Measurements from ENCODE around the gene YTHDF2. TPM values are rescaled to one million over a fixed set of nuclear protein-coding genes. Genes with fewer than 3 reads are reported as not detected.

The YTHDF2 gene
- total RNA-seq, 4 donors from 2014 or later = 39.3 to 53.3 (median 41.6) TPM

GRCh38 chr1:28811369-28811765 lies 74.6 kb downstream of the YTHDF2 start:
- H3K27me3 ChIP-seq = peaks cover 0 to 68% (median 14%) of the 10 kb centered on the region in 4 donors
- no peak overlapping the region for H3K27ac ChIP-seq (replicated peaks in 1 of 4)
- no peaks in the 10 kb centered on the region for H3K9me3 ChIP-seq
- TF ChIP-seq POLR2A (IDR thresholded peaks at IDR 0.05; ENCODE audit: low read depth) (no peak), POLR2AphosphoS5 (IDR thresholded peaks at IDR 0.05) (no peak), EP300 (IDR thresholded peaks at IDR 0.05) (no peak), CTCF (IDR thresholded peaks at IDR 0.05) (no peak)
- no peaks in the 10 kb centered on the region for H3K36me3 ChIP-seq
- no peak overlapping the region for H3K4me3 ChIP-seq
- intact Hi-C loops (cut with DNase I) = no loop called here
- WGBS = 67% methylated on average over 9 of the region's 9 CpGs
- peaks cover 0 to 11% (median 3%) of the 10 kb centered on the region in 4 donors for H3K4me1 ChIP-seq
- DNase-seq (ENCODE audit: extremely low spot score) = no peak

- no peak for TF ChIP-seq POLR2AphosphoS5 (IDR thresholded peaks at IDR 0.05)
- no peak for TF ChIP-seq POLR2A (IDR thresholded peaks at IDR 0.05; ENCODE audit: low read depth)
- TF ChIP-seq EP300 (IDR thresholded peaks at IDR 0.05) = no peak
- no peak for TF ChIP-seq CTCF (IDR thresholded peaks at IDR 0.05)
Measured at GRCh38 chr1:28811766-28812668, 75.3 kb downstream of the YTHDF2 start, which contains the start of gene OPRD1. Gene OPRD1 (plus strand): TSS chr1:28812170. CDS start chr1:28812384, 214 bp downstream.

GRCh38 chr1:28812669-28813468 lies 76.1 kb downstream of the YTHDF2 start:
- TF ChIP-seq EP300 (IDR thresholded peaks at IDR 0.05) = no peak
- TF ChIP-seq POLR2AphosphoS5 (IDR thresholded peaks at IDR 0.05) = no peak
- no peak for TF ChIP-seq POLR2A (IDR thresholded peaks at IDR 0.05; ENCODE audit: low read depth)
- no peak for TF ChIP-seq CTCF (IDR thresholded peaks at IDR 0.05)
- intact Hi-C loops (cut with DNase I) = no loop called here
- Histone ChIP-seq H3K36me3 (no peaks in the 10 kb centered on the region), H3K27me3 (peaks cover 0 to 83% (median 16%) of the 10 kb centered on the region in 4 donors), H3K27ac (replicated peaks in 1 of 4) (no peak overlapping the region), H3K4me1 (peaks cover 0 to 11% (median 3%) of the 10 kb centered on the region in 4 donors), H3K9me3 (no peaks in the 10 kb centered on the region), H3K4me3 (no peak overlapping the region)
- WGBS = 39% methylated on average over 21 of the region's 34 CpGs
- no peak for DNase-seq (ENCODE audit: extremely low spot score)

More at GRCh38 chr1:28811766-28812668, 75.3 kb downstream of the YTHDF2 start, which contains the start of gene OPRD1:
- intact Hi-C loops (cut with DNase I) = no loop called here
- no peak for DNase-seq (ENCODE audit: extremely low spot score)
- no peaks in the 10 kb centered on the region for H3K9me3 ChIP-seq
- no peak within 1 kb of the TSS for H3K27ac ChIP-seq (replicated peaks in 1 of 4)
- H3K4me3 ChIP-seq = peak within 1 kb of the TSS in 1 of 4 donors; percentile 9
- peaks cover 0 to 11% (median 3%) of the 10 kb centered on the region in 4 donors for H3K4me1 ChIP-seq
- 35% methylated on average over 7 of the region's 108 CpGs for WGBS
- peaks cover 0 to 75% (median 16%) of the 10 kb centered on the region in 4 donors for H3K27me3 ChIP-seq
- H3K36me3 ChIP-seq = no peaks in the 10 kb centered on the region

GRCh38 chr1:28813931-28814465 lies 77.3 kb downstream of the YTHDF2 start:
- DNase-seq (ENCODE audit: extremely low spot score) = no peak
- H3K4me3 ChIP-seq = no peak overlapping the region
- WGBS = 86% methylated on average over 15 of the region's 15 CpGs
- intact Hi-C loops (cut with DNase I) = no loop called here
- no peaks in the 10 kb centered on the region for H3K36me3 ChIP-seq
- no peaks in the 10 kb centered on the region for H3K9me3 ChIP-seq
- TF ChIP-seq POLR2AphosphoS5 (IDR thresholded peaks at IDR 0.05) (no peak), CTCF (IDR thresholded peaks at IDR 0.05) (no peak), EP300 (IDR thresholded peaks at IDR 0.05) (no peak), POLR2A (IDR thresholded peaks at IDR 0.05; ENCODE audit: low read depth) (no peak)
- peaks cover 0 to 94% (median 16%) of the 10 kb centered on the region in 4 donors for H3K27me3 ChIP-seq
- no peak overlapping the region for H3K27ac ChIP-seq (replicated peaks in 1 of 4)
- H3K4me1 ChIP-seq = peaks cover 0 to 11% (median 3%) of the 10 kb centered on the region in 4 donors
